Transverse colon (tissue), 4 donors: ENCODE results near the gene CDC45. TPM values are rescaled to one million over a fixed set of nuclear protein-coding genes. Genes with fewer than 3 reads are reported as not detected.

Experiments
- DNase-seq: peaks from one replicate; pipeline ENCODE4 v3.0.0-alpha.2; 2019
- H3K27ac ChIP-seq, 4 donors: fragments of 200-600 bp; sonication (generic); 2 replicates each; pipeline ENCODE4 v1.5.1; 2016 to 2018; ENCODE audit warnings: inconsistent platforms in 4 of 4
- H3K27me3 ChIP-seq: fragments of 200-600 bp; sonication (generic); 2 replicates; pipeline ENCODE4 v1.5.1; 2017; ENCODE audit warnings: inconsistent platforms
- H3K36me3 ChIP-seq, 4 donors: fragments of 200-600 bp; sonication (generic); 2 replicates each; pipeline ENCODE4 v1.5.1; 2017 to 2019; ENCODE audit warnings: inconsistent platforms in 4 of 4
- H3K4me1 ChIP-seq, 4 donors: fragments of 200-600 bp; sonication (generic); 2 replicates each; pipeline ENCODE4 v1.5.1; 2017 to 2020; ENCODE audit warnings: inconsistent platforms in 4 of 4
- H3K4me3 ChIP-seq, 4 donors: fragments of 200-600 bp; sonication (generic); 1 replicate in 1 of 4; 2 replicates in 3 of 4; pipeline versions ENCODE4 v1.5.1 to v1.6.1; 2017 to 2019; ENCODE audit warnings: inconsistent platforms in 4 of 4
- H3K9me3 ChIP-seq, 2 donors: fragments of 200-600 bp; sonication (generic); 2 replicates each; pipeline ENCODE4 v1.5.1; 2017 to 2019; ENCODE audit warnings: inconsistent platforms in 2 of 2
- EP300 ChIP-seq: sonication (generic); formaldehyde crosslinking; IDR thresholded peaks from one replicate; pipeline ENCODE4 v1.6.1; 2017; ENCODE audit warnings: antibody characterized with exemption, low read depth
- POLR2A ChIP-seq: fragments of 450-650 bp; IDR thresholded peaks from one replicate; pipeline ENCODE4 v1.6.1; 2016; ENCODE audit warnings: antibody characterized with exemption, mild to moderate bottlenecking, moderate library complexity
- POLR2AphosphoS5 ChIP-seq, 3 donors: sonication (generic); formaldehyde crosslinking; IDR thresholded peaks; one replicate each; pipeline ENCODE4 v1.6.1; 2016; ENCODE audit warnings: antibody characterized with exemption in 3 of 3
- WGBS, 2 donors: methylation state at CpG; one replicate each; pipeline ENCODE4 v1.1.5; 2018; ENCODE audit warnings: low coverage in 1 of 2; 5-methylcytosine and 5-hydroxymethylcytosine counted together
- in situ Hi-C, 4 donors: fragments of 200-750 bp; cut with MboI; loops; one replicate each; pipeline versions ENCODE4 v1.15.0 to v1.15.1; 2017; ENCODE audit warnings: low sequenced_read_pairs in 3 of 4, low pct_ligation_motif_present in 1 of 4, low pct_unique_long_range_greater_than_20kb in 1 of 4
- intact Hi-C: fragments of 100-400 bp; cut with DNase I; formaldehyde crosslinking; loops from one replicate; pipeline ENCODE4 v1.15.1; 2023; ENCODE audit warnings: low total_unique reads
- total RNA-seq, 4 donors: library from RNA; depleted of rRNA; stranded (reverse); fragments of >200 nt; gene quantifications; one replicate each; pipeline ENCODE4 v1.1.0, GENCODE V29; 2016
- TF ChIP-seq, protein P1 (sequence below), 5 experiments: fragments of 200-600 bp in 3 of 5; fragments of 450-650 bp in 2 of 5; sonication (generic) in 3 of 5; IDR thresholded peaks; 1 replicate in 2 of 5; 2 replicates in 3 of 5; pipeline ENCODE4 v1.5.1; 2016 to 2017; ENCODE audit warnings: antibody characterized with exemption in 5 of 5, inconsistent platforms in 3 of 5, mild to moderate bottlenecking in 2 of 5, moderate library complexity in 1 of 5

CDC45 gene
- total RNA-seq, 4 donors from 2014 or later, result 1.1 to 2.0 (median 1.2) TPM; not detected in 1

DNA sequence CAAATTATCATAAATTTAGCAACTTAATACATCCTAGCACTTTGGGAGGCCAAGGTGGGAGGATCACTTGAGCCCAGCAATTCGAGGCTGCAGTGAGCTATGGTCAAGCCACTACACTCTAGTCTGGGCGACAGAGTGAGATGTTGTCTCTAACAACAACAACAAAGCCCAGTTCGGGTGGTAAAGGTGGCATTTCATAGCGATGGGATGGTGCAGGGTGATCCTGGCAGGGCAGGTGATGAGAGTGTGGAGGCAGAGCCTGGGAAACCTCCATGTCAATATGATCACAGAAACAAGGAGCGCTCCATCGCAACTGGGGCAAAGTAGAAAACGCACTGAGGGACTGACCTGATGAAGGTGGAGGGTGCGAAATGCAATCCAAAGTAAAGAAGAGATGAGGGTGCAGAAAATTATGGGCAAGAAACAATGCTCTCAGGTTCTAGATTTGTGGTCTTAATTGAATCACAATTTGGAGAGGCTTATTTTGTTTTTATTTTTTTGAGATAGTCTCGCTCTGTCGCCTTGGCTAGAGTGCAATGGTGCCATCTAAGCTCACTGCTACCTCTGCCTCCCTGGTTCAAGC, 77.3 kb downstream of the CDC45 start:
- H3K36me3 ChIP-seq, result no peaks in the 10 kb centered on the region
- H3K9me3 ChIP-seq, result no peaks in the 10 kb centered on the region
- no peaks in the 10 kb centered on the region for H3K27me3 ChIP-seq
- in situ Hi-C loops (no loop called here), intact Hi-C loops (no loop called here)
- no peak overlapping the region for H3K27ac ChIP-seq
- WGBS, 2 donors, result 84 to 88% methylated on average over 8 to 10 of the region's 10 CpGs
- no peaks in the 10 kb centered on the region for H3K4me1 ChIP-seq
- H3K4me3 ChIP-seq, result no peak overlapping the region
- TF ChIP-seq, protein P1, sequence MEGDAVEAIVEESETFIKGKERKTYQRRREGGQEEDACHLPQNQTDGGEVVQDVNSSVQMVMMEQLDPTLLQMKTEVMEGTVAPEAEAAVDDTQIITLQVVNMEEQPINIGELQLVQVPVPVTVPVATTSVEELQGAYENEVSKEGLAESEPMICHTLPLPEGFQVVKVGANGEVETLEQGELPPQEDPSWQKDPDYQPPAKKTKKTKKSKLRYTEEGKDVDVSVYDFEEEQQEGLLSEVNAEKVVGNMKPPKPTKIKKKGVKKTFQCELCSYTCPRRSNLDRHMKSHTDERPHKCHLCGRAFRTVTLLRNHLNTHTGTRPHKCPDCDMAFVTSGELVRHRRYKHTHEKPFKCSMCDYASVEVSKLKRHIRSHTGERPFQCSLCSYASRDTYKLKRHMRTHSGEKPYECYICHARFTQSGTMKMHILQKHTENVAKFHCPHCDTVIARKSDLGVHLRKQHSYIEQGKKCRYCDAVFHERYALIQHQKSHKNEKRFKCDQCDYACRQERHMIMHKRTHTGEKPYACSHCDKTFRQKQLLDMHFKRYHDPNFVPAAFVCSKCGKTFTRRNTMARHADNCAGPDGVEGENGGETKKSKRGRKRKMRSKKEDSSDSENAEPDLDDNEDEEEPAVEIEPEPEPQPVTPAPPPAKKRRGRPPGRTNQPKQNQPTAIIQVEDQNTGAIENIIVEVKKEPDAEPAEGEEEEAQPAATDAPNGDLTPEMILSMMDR (IDR thresholded peaks at IDR 0.05), result no peak
- no peak for TF ChIP-seq EP300
- TF ChIP-seq POLR2A, result no peak
- TF ChIP-seq POLR2AphosphoS5 (IDR thresholded peaks at IDR 0.05), result no peak
- no peak for DNase-seq

DNA sequence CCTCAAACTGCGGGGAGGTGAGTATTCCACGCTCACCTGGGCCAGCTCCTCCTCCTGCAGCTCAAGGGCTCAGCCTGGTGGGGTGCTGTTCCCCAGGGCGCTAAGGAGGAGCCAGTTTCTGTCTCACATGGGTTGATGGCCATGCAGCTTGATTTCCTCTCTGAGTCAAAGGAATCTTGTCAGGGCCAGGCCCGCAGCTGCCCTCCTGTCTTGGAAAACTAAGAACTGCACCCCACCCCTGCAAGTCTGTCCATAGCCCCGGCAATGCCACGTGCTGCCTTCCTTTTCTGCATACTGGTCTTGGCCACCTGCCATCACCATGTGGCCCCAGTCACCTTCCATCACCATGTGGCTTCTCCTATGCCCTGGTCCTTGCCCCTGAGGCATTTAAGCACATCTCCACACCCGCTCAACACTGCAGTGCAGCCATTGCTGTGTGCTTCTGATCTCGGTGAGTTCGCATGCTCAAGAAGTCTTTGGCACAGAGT, 79.6 kb downstream of the CDC45 start:
- no peak overlapping the region for H3K4me3 ChIP-seq
- TF ChIP-seq, protein P1 (IDR thresholded peaks at IDR 0.05), result no peak
- TF ChIP-seq POLR2A, result no peak
- H3K27ac ChIP-seq, result no peak overlapping the region
- H3K4me1 ChIP-seq, result no peaks in the 10 kb centered on the region
- in situ Hi-C loops, result no loop called here
- H3K36me3 ChIP-seq, result no peaks in the 10 kb centered on the region
- H3K27me3 ChIP-seq, result no peaks in the 10 kb centered on the region
- WGBS, 2 donors, result 68 to 70% methylated on average over 3 to 9 of the region's 9 CpGs
- intact Hi-C loops, result no loop called here
- DNase-seq, result no peak
- no peaks in the 10 kb centered on the region for H3K9me3 ChIP-seq

DNA sequence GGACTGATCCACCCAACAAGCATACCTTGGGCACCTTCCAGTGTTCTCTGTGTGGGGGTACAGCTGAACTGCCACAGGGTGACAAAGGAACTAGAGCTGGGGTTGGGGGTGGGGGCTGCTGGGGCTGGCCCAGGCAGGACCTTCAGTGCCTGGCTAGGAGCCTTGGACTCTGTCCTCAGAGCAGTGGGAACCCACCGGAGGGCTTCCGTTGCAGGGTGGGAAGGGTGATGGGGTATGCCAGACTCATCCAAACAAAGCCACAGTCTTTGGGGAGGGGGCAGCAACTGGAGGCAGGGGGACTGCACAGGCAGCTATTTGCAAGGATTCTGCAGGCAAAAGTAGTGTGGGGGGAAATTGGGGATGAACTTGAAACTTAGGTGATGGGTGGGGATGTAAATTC, 80.2 kb downstream of the CDC45 start:
- H3K27me3 ChIP-seq, result no peaks in the 10 kb centered on the region
- in situ Hi-C loops, result no loop called here
- intact Hi-C loops, result no loop called here
- H3K36me3 ChIP-seq, result no peaks in the 10 kb centered on the region
- no peaks in the 10 kb centered on the region for H3K9me3 ChIP-seq
- no peaks in the 10 kb centered on the region for H3K4me1 ChIP-seq
- TF ChIP-seq POLR2AphosphoS5 (IDR thresholded peaks at IDR 0.05) (no peak), EP300 (no peak), POLR2A (no peak)
- TF ChIP-seq, protein P1 (IDR thresholded peaks at IDR 0.05), result no peak
- H3K4me3 ChIP-seq, result no peak overlapping the region
- DNase-seq, result no peak
- 100% methylated on average over 2 of the region's 2 CpGs; no CpG with 5 or more reads in 1 of the 2 donors for WGBS, 2 donors
- H3K27ac ChIP-seq, result no peak overlapping the region

DNA sequence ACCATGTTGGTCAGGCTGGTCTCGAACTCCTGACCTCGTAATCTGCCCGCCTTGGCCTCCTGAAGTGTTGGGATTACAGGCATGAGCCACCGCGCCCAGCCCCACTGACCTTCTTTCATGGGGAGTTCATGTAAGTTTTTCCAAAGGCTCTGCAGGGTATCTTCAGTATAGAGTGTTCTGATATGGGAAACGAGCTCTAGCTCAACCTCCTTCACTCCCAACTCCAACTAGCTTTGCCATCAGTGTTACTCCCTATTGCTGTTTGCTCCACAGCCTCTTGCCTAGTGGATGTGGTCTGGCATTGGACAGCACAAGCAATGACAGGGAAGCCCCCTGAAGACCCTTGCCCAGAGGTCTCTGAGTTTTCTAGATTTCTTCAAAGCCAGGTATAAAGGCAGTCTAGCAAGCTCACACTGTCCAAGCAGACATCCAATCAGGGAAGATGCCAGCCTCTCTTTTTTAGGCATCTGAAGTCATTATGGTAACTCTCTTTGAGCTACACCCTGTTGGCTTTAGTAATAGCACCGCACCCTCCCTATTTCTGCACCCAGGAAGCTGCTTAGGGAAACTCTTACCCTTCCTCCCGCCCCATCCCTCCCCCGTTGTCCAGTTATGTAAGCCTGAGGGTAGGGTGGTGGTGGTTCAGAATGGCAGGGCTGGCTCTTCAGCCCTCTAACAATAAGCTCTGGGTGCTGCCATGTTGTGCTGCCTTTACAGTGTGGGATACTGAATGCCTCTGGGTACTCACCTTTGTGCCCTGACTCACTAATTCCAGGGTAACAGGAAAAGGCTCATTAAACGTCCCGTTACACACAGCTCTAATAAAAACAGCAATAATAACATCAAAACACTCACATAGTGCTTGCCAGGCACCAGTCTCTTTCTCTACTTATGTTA, 85.9 kb downstream of the CDC45 start:
- WGBS, 2 donors, result 45 to 65% methylated on average over 4 to 11 of the region's 11 CpGs
- no peaks in the 10 kb centered on the region for H3K9me3 ChIP-seq
- H3K36me3 ChIP-seq, result no peaks in the 10 kb centered on the region
- no peak overlapping the region for H3K27ac ChIP-seq
- in situ Hi-C loops (no loop called here), intact Hi-C loops (no loop called here)
- H3K4me1 ChIP-seq, result no peaks in the 10 kb centered on the region
- H3K4me3 ChIP-seq, result no peak overlapping the region
- TF ChIP-seq, protein P1 (IDR thresholded peaks at IDR 0.05), result no peak
- TF ChIP-seq POLR2A (no peak), EP300 (no peak), POLR2AphosphoS5 (IDR thresholded peaks at IDR 0.05) (no peak)
- no peaks in the 10 kb centered on the region for H3K27me3 ChIP-seq
- no peak for DNase-seq
